Heart right ventricle (tissue), 16 donors: ENCODE results near the gene KCNH1. TPM values are rescaled to one million over a fixed set of nuclear protein-coding genes. Genes with fewer than 3 reads are reported as not detected.
A peak's percentile ranks its signal among the peaks of the same experiment; 100 is the strongest.

Experiments
- ATAC-seq, 8 donors: fragments of 200-7000 bp; cut with Tn5 transposase; one replicate each; pipeline ENCODE4 v1.9.1; 2020; ENCODE audit warnings: mild to moderate bottlenecking in 8 of 8, moderate library complexity in 8 of 8, moderate number of reproducible peaks in 1 of 8
- DNase-seq, 2 donors: peaks; one replicate each; pipeline ENCODE4 v3.0.0-alpha.2; 2020
- H3K27ac ChIP-seq, 10 donors: fragments of 200-600 bp; sonication (generic) in 2 of 10; one replicate each; pipeline versions ENCODE4 v1.5.0 to v1.8.0; 2020 to 2022; ENCODE audit warnings: mild to moderate bottlenecking in 3 of 10
- H3K27me3 ChIP-seq, 7 donors: fragments of 200-600 bp; one replicate each; pipeline ENCODE4 v1.8.0; 2021 to 2022; ENCODE audit warnings: mild to moderate bottlenecking in 2 of 7
- H3K36me3 ChIP-seq, 9 donors: fragments of 200-600 bp; sonication (generic) in 1 of 9; one replicate each; pipeline versions ENCODE4 v1.5.0 to v1.8.0; 2020 to 2022; ENCODE audit warnings: mild to moderate bottlenecking in 2 of 9
- H3K4me1 ChIP-seq, 9 donors: fragments of 200-600 bp; sonication (generic) in 1 of 9; one replicate each; pipeline versions ENCODE4 v1.5.0 to v1.8.0; 2020 to 2022; ENCODE audit warnings: mild to moderate bottlenecking in 4 of 9
- H3K4me3 ChIP-seq, 10 donors: fragments of 200-600 bp; sonication (generic) in 2 of 10; one replicate each; pipeline versions ENCODE4 v1.5.0 to v1.8.0; 2020 to 2022; ENCODE audit warnings: mild to moderate bottlenecking in 7 of 10, moderate library complexity in 2 of 10
- H3K9me3 ChIP-seq, 11 donors: fragments of 200-600 bp in 10 of 11; sonication (generic) in 2 of 11; one replicate each; pipeline versions ENCODE4 v1.5.0 to v1.8.0; 2013 to 2022; ENCODE audit warnings: mild to moderate bottlenecking in 2 of 11, control low read depth in 1 of 11, moderate library complexity in 1 of 11
- CTCF ChIP-seq, 9 donors: fragments of 200-600 bp; sonication (generic) in 2 of 9; IDR thresholded peaks; one replicate each; pipeline versions ENCODE4 v1.5.0 to v1.8.0; 2021 to 2022; ENCODE audit warnings: antibody characterized with exemption in 9 of 9, mild to moderate bottlenecking in 5 of 9, moderate library complexity in 1 of 9
- WGBS, 2 donors: extraction: QIAGEN DNeasy Blood & Tissue Kit; methylation state at CpG; one replicate each; pipeline ENCODE4 v1.1.7; 2013; ENCODE audit warnings: inconsistent platforms in 1 of 2; 5-methylcytosine and 5-hydroxymethylcytosine counted together
- intact Hi-C, 10 donors: fragments of 100-400 bp; cut with DNase I; formaldehyde crosslinking; loops; one replicate each; pipeline versions ENCODE4 v1.11.1 to v1.14.2; 2022
- polyA plus RNA-seq, 2 donors: library from polyadenylated mRNA; stranded (reverse); fragments of 200-250 nt; gene quantifications; one replicate each; pipeline ENCODE4 v1.2.3, GENCODE V29; 2013
- total RNA-seq, 10 donors: library from RNA; stranded (reverse); fragmentation: NEBNext Ultra II Directional in 3 of 10; extraction: Animal tissue kit (Norgen Biotek cat#: 25700) in 3 of 10; gene quantifications; one replicate each; pipeline versions ENCODE4 v1.2.1 to v1.2.4, GENCODE V29; 2021 to 2023
- donor health status: Arrhythmogenic right ventricular cardiomyopathy.
- donor health status: ischemic (EF 13 %, LVEDD 7.1; RV severe dilation, severe dysfunction).
- donor health status: healthy with polysubstance abuse.
- donor health status: DM: no; HTN: yes; CAD: no.
- donor health status: DM: no; HTN: no; CAD: no.
- donor health status: ischemic (EF 25% LVEDD 6.9; RV normal size, moderate dysfunction).
- donor health status: ischemic (EF 25% LVEDD 5.7; RV mildly dilated, moderate dysfunction).
- donor health status: healthy.
- donor health status: DM: yes; HTN: yes; CAD: no.
- donor health status: Ischemic cardiomyopathy.
- donor health status: ischemic (EF 35%, LVEDD 5.7; RV mildly dilated, moderate dysfunction).
- donor health status: nonischemic (EF 11% LVEDD 7.7; RV severe dilation, severe dysfunction).
- donor health status: DM: yes; HTN: yes; CAD: no.
- donor health status: PGD.
- donor health status: ischemic (EF 29% LVEDD 5.4; RV normal size, mild dysfunction).
- donor health status: nonischemic (EF 23%, LVEDD 6.1; RV moderate dilation, normal function).

KCNH1 gene
- total and polyA plus RNA-seq, 12 donors, result 0.09 TPM; not detected in 11

GRCh38 chr1:210683403-210684047, 450.4 kb downstream of the KCNH1 start:
- 95 to 97% methylated on average over 33 of the region's 33 CpGs for WGBS, 2 donors
- Histone ChIP-seq H3K36me3 (no peaks in the 10 kb centered on the region), H3K9me3 (no peaks in the 10 kb centered on the region), H3K27ac (no peak overlapping the region), H3K4me3 (no peak overlapping the region), H3K27me3 (no peaks in the 10 kb centered on the region), H3K4me1 (no peaks in the 10 kb centered on the region)
- ATAC-seq, result no peak
- intact Hi-C loops, result no loop called here
- TF ChIP-seq CTCF (IDR thresholded peaks at IDR 0.05), result no peak
- no peak for DNase-seq

- Histone ChIP-seq H3K4me1 (peaks cover 0 to 4% (median 0%) of the 10 kb centered on the region in 9 donors), H3K4me3 (no peak overlapping the region), H3K9me3 (no peaks in the 10 kb centered on the region), H3K27ac (no peak overlapping the region), H3K27me3 (no peaks in the 10 kb centered on the region), H3K36me3 (no peaks in the 10 kb centered on the region)
- WGBS, 2 donors, result 83 to 92% methylated on average over 7 of the region's 7 CpGs
- ATAC-seq (peak in 1 of 8 donors; percentile 48), DNase-seq (no peak)
- no peak for TF ChIP-seq CTCF (IDR thresholded peaks at IDR 0.05)
- intact Hi-C loops, result no loop called here
Observed at GRCh38 chr1:210681158-210681557, 452.8 kb downstream of the KCNH1 start.

- no peak overlapping the region for H3K4me3 ChIP-seq
- ATAC-seq, result no peak
- no peak overlapping the region for H3K27ac ChIP-seq
- no peak for TF ChIP-seq CTCF (IDR thresholded peaks at IDR 0.05)
- 76 to 77% methylated on average over 3 of the region's 3 CpGs for WGBS, 2 donors
- peaks cover 0 to 4% (median 0%) of the 10 kb centered on the region in 9 donors for H3K4me1 ChIP-seq
- intact Hi-C loops, result no loop called here
- H3K27me3 ChIP-seq, result no peaks in the 10 kb centered on the region
- DNase-seq, result no peak
- peaks cover 0 to 4% (median 0%) of the 10 kb centered on the region in 9 donors for H3K36me3 ChIP-seq
- H3K9me3 ChIP-seq, result no peaks in the 10 kb centered on the region
Observed at GRCh38 chr1:210678306-210678705, 455.6 kb downstream of the KCNH1 start.

- Histone ChIP-seq H3K4me1 (peaks cover 0 to 4% (median 0%) of the 10 kb centered on the region in 9 donors), H3K27ac (no peak overlapping the region), H3K27me3 (no peaks in the 10 kb centered on the region), H3K9me3 (no peaks in the 10 kb centered on the region), H3K36me3 (peaks cover 0 to 4% (median 0%) of the 10 kb centered on the region in 9 donors), H3K4me3 (no peak overlapping the region)
- no peak for ATAC-seq
- DNase-seq, result no peak
- 67 to 81% methylated on average over 4 of the region's 4 CpGs for WGBS, 2 donors
- no peak for TF ChIP-seq CTCF (IDR thresholded peaks at IDR 0.05)
- intact Hi-C loops, result no loop called here
Observed at GRCh38 chr1:210677533-210677932, 456.4 kb downstream of the KCNH1 start.
